ENCODE results near the gene GSTM1.
A peak's percentile ranks its signal among the peaks of the same experiment; 100 is the strongest.
"Not testable (repeated sequence)": the region's sequence is repeated elsewhere in the genome, so short reads cannot be mapped to it uniquely, and the experiment has no call there.

GSTM1 gene

GRCh38 chr1:109705411-109705810, 17.8 kb downstream of the GSTM1 start:
- no peaks in the 10 kb centered on the region for H3K4me1 ChIP-seq (ENCODE audit: control insufficient read depth in 1 of 2, insufficient read depth in 2 of 2, low read length in 2 of 2)
- H3K27ac ChIP-seq (ENCODE audit: low read length) = no peak overlapping the region
- peaks cover 0 to 5% of the 10 kb centered on the region in 2 donors for H3K9me3 ChIP-seq (ENCODE audit: control insufficient read depth in 1 of 2, low read length in 2 of 2)
- no peak overlapping the region for H3K4me3 ChIP-seq (ENCODE audit: low read depth in 1 of 2, low read length in 2 of 2)
- no peaks in the 10 kb centered on the region for H3K27me3 ChIP-seq (ENCODE audit: low read depth, low read length)
- H3K36me3 ChIP-seq (ENCODE audit: control insufficient read depth in 1 of 2, insufficient read depth in 2 of 2, low read length in 2 of 2) = no peaks in the 10 kb centered on the region

- not testable (repeated sequence) for H3K4me1 ChIP-seq (ENCODE audit: control insufficient read depth in 1 of 2, insufficient read depth in 2 of 2, low read length in 2 of 2); H3K9me3 ChIP-seq (ENCODE audit: control insufficient read depth in 1 of 2, low read length in 2 of 2); H3K27me3 ChIP-seq (ENCODE audit: low read depth, low read length); H3K4me3 ChIP-seq (ENCODE audit: low read depth in 1 of 2, low read length in 2 of 2); H3K27ac ChIP-seq (ENCODE audit: low read length); H3K36me3 ChIP-seq (ENCODE audit: control insufficient read depth in 1 of 2, insufficient read depth in 2 of 2, low read length in 2 of 2)
Observed at GRCh38 chr1:109708949-109709348, 21.3 kb downstream of the GSTM1 start.

GRCh38 chr1:109709822-109710221, 22.2 kb downstream of the GSTM1 start:
- H3K27me3 ChIP-seq (ENCODE audit: low read depth, low read length); H3K27ac ChIP-seq (ENCODE audit: low read length); H3K36me3 ChIP-seq (ENCODE audit: control insufficient read depth in 1 of 2, insufficient read depth in 2 of 2, low read length in 2 of 2); H3K9me3 ChIP-seq (ENCODE audit: control insufficient read depth in 1 of 2, low read length in 2 of 2); H3K4me3 ChIP-seq (ENCODE audit: low read depth in 1 of 2, low read length in 2 of 2): not testable (repeated sequence)
- H3K4me1 ChIP-seq (ENCODE audit: control insufficient read depth in 1 of 2, insufficient read depth in 2 of 2, low read length in 2 of 2) = peaks cover 0 to 12% of the 10 kb centered on the region in 2 donors

GRCh38 chr1:109711593-109712320, 24.1 kb downstream of the GSTM1 start, which contains the start of gene GSTM5:
GSTM5 (plus strand) TSS chr1:109712251; CDS start chr1:109712313, 62 bp downstream.
- H3K9me3 ChIP-seq (ENCODE audit: control insufficient read depth in 1 of 2, low read length in 2 of 2); H3K27ac ChIP-seq (ENCODE audit: low read length); H3K36me3 ChIP-seq (ENCODE audit: control insufficient read depth in 1 of 2, insufficient read depth in 2 of 2, low read length in 2 of 2); H3K27me3 ChIP-seq (ENCODE audit: low read depth, low read length): not testable (repeated sequence)
- Histone ChIP-seq H3K4me1 (ENCODE audit: control insufficient read depth in 1 of 2, insufficient read depth in 2 of 2, low read length in 2 of 2) (peaks cover 0 to 18% of the 10 kb centered on the region in 2 donors), H3K4me3 (ENCODE audit: low read depth in 1 of 2, low read length in 2 of 2) (peak within 1 kb of the TSS; percentile 7 to 62)

GRCh38 chr1:109712321-109712864, 24.8 kb downstream of the GSTM1 start:
- no peaks in the 10 kb centered on the region for H3K27me3 ChIP-seq (ENCODE audit: low read depth, low read length)
- H3K36me3 ChIP-seq (ENCODE audit: control insufficient read depth in 1 of 2, insufficient read depth in 2 of 2, low read length in 2 of 2) = no peaks in the 10 kb centered on the region
- no peak overlapping the region for H3K27ac ChIP-seq (ENCODE audit: low read length)
- H3K4me3 ChIP-seq (ENCODE audit: low read depth in 1 of 2, low read length in 2 of 2) = peak overlapping the region; percentile 7 to 62
- H3K9me3 ChIP-seq (ENCODE audit: control insufficient read depth in 1 of 2, low read length in 2 of 2) = peaks cover 0 to 2% of the 10 kb centered on the region in 2 donors
- peaks cover 0 to 18% of the 10 kb centered on the region in 2 donors for H3K4me1 ChIP-seq (ENCODE audit: control insufficient read depth in 1 of 2, insufficient read depth in 2 of 2, low read length in 2 of 2)

- no peaks in the 10 kb centered on the region for H3K36me3 ChIP-seq (ENCODE audit: control insufficient read depth in 1 of 2, insufficient read depth in 2 of 2, low read length in 2 of 2)
- no peak overlapping the region for H3K4me3 ChIP-seq (ENCODE audit: low read depth in 1 of 2, low read length in 2 of 2)
- H3K27ac ChIP-seq (ENCODE audit: low read length) = no peak overlapping the region
- peaks cover 0 to 18% of the 10 kb centered on the region in 2 donors for H3K4me1 ChIP-seq (ENCODE audit: control insufficient read depth in 1 of 2, insufficient read depth in 2 of 2, low read length in 2 of 2)
- no peaks in the 10 kb centered on the region for H3K9me3 ChIP-seq (ENCODE audit: control insufficient read depth in 1 of 2, low read length in 2 of 2)
- H3K27me3 ChIP-seq (ENCODE audit: low read depth, low read length) = no peaks in the 10 kb centered on the region
Observed at GRCh38 chr1:109713636-109714035, 26.0 kb downstream of the GSTM1 start.

- H3K4me1 ChIP-seq (ENCODE audit: control insufficient read depth in 1 of 2, insufficient read depth in 2 of 2, low read length in 2 of 2) = peaks cover 0 to 18% of the 10 kb centered on the region in 2 donors
- H3K27ac ChIP-seq (ENCODE audit: low read length) = no peak overlapping the region
- no peaks in the 10 kb centered on the region for H3K27me3 ChIP-seq (ENCODE audit: low read depth, low read length)
- H3K4me3 ChIP-seq (ENCODE audit: low read depth in 1 of 2, low read length in 2 of 2) = no peak overlapping the region
- H3K9me3 ChIP-seq (ENCODE audit: control insufficient read depth in 1 of 2, low read length in 2 of 2) = no peaks in the 10 kb centered on the region
- H3K36me3 ChIP-seq (ENCODE audit: control insufficient read depth in 1 of 2, insufficient read depth in 2 of 2, low read length in 2 of 2) = no peaks in the 10 kb centered on the region
Observed at GRCh38 chr1:109714661-109715372, 27.2 kb downstream of the GSTM1 start.

GRCh38 chr1:109716121-109716520, 28.5 kb downstream of the GSTM1 start:
- Histone ChIP-seq H3K4me1 (ENCODE audit: control insufficient read depth in 1 of 2, insufficient read depth in 2 of 2, low read length in 2 of 2) (peaks cover 0 to 18% of the 10 kb centered on the region in 2 donors), H3K4me3 (ENCODE audit: low read depth in 1 of 2, low read length in 2 of 2) (no peak overlapping the region), H3K27ac (ENCODE audit: low read length) (no peak overlapping the region), H3K36me3 (ENCODE audit: control insufficient read depth in 1 of 2, insufficient read depth in 2 of 2, low read length in 2 of 2) (no peaks in the 10 kb centered on the region), H3K9me3 (ENCODE audit: control insufficient read depth in 1 of 2, low read length in 2 of 2) (no peaks in the 10 kb centered on the region), H3K27me3 (ENCODE audit: low read depth, low read length) (no peaks in the 10 kb centered on the region)

- no peaks in the 10 kb centered on the region for H3K27me3 ChIP-seq (ENCODE audit: low read depth, low read length)
- H3K4me3 ChIP-seq (ENCODE audit: low read depth in 1 of 2, low read length in 2 of 2) = no peak overlapping the region
- peaks cover 0 to 18% of the 10 kb centered on the region in 2 donors for H3K4me1 ChIP-seq (ENCODE audit: control insufficient read depth in 1 of 2, insufficient read depth in 2 of 2, low read length in 2 of 2)
- no peak overlapping the region for H3K27ac ChIP-seq (ENCODE audit: low read length)
- no peaks in the 10 kb centered on the region for H3K36me3 ChIP-seq (ENCODE audit: control insufficient read depth in 1 of 2, insufficient read depth in 2 of 2, low read length in 2 of 2)
- no peaks in the 10 kb centered on the region for H3K9me3 ChIP-seq (ENCODE audit: control insufficient read depth in 1 of 2, low read length in 2 of 2)
Observed at GRCh38 chr1:109716570-109717090, 29.0 kb downstream of the GSTM1 start.

GRCh38 chr1:109717729-109718128, 30.1 kb downstream of the GSTM1 start:
- no peaks in the 10 kb centered on the region for H3K36me3 ChIP-seq (ENCODE audit: control insufficient read depth in 1 of 2, insufficient read depth in 2 of 2, low read length in 2 of 2)
- H3K4me1 ChIP-seq (ENCODE audit: control insufficient read depth in 1 of 2, insufficient read depth in 2 of 2, low read length in 2 of 2) = peaks cover 0 to 15% of the 10 kb centered on the region in 2 donors
- H3K9me3 ChIP-seq (ENCODE audit: control insufficient read depth in 1 of 2, low read length in 2 of 2) = no peaks in the 10 kb centered on the region
- no peak overlapping the region for H3K4me3 ChIP-seq (ENCODE audit: low read depth in 1 of 2, low read length in 2 of 2)
- H3K27ac ChIP-seq (ENCODE audit: low read length) = no peak overlapping the region
- H3K27me3 ChIP-seq (ENCODE audit: low read depth, low read length) = no peaks in the 10 kb centered on the region

GRCh38 chr1:109718495-109718894, 30.9 kb downstream of the GSTM1 start:
- Histone ChIP-seq H3K9me3 (ENCODE audit: control insufficient read depth in 1 of 2, low read length in 2 of 2) (no peaks in the 10 kb centered on the region), H3K27me3 (ENCODE audit: low read depth, low read length) (no peaks in the 10 kb centered on the region), H3K36me3 (ENCODE audit: control insufficient read depth in 1 of 2, insufficient read depth in 2 of 2, low read length in 2 of 2) (no peaks in the 10 kb centered on the region), H3K27ac (ENCODE audit: low read length) (no peak overlapping the region), H3K4me1 (ENCODE audit: control insufficient read depth in 1 of 2, insufficient read depth in 2 of 2, low read length in 2 of 2) (peaks cover 0 to 20% of the 10 kb centered on the region in 2 donors), H3K4me3 (ENCODE audit: low read depth in 1 of 2, low read length in 2 of 2) (no peak overlapping the region)
